Right forelimb (tissue), 1 donor: ENCODE data around the gene HK3.

Source experiments
- DNase-seq: peaks from one replicate; pipeline ENCODE4 v3.0.0-alpha.2; 2018

HK3 gene

DNA sequence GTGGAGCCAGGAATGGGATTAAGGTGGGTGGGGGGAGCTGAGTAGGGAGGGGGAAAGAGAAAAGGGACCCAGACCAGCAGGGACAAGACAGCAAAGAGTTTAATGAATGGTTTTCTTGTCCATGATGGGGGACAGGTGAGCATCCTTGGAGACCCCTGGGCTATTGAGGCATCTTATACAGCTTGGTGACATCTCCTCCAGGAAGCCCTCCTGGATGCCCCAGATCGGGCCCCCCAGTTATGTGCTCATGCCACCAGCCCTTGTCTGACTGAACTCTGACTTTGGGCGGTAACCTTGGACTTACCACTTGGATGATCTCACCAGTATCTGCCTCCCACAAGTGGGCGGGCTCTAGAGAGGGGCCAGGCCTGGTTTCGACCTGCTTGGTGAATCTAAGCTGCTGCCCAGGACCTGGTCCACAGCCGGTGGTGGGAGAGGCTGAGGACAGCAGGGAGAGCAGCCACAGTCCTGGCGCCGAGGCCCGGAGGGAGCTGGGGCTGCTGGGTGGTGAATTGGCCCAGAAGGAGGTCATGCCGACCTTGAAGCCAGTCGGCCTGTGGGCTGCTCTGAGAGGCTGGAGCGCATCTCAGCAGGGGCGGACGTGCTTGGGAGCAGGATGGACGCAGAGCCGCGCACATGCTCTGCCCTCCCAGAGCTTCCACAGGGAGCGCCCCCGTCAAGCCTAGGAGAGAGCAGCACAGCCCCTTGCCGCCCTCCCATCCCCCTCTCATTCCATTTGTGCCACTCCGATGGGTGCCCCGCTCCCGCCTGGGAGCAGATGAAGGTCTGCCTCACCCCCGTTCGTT lies 52.6 kb downstream of the HK3 start:
- DNase-seq = no peak

DNA sequence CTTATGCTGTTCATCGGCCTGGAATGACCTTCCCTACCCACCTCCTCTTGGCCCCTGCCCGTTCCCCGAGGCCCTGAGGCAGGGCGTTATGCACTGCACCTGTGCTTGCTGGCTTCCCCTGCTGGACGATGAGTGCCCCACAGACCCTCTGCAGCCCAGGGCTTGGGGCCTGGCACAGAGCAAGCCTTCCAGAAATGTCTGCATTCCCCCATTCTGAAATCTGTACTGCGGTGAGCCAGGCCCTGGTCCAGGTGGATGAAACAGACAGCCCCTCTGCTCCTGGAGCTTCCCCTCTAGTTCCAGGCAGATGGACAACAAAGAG lies 53.8 kb downstream of the HK3 start:
- DNase-seq = no peak

DNA sequence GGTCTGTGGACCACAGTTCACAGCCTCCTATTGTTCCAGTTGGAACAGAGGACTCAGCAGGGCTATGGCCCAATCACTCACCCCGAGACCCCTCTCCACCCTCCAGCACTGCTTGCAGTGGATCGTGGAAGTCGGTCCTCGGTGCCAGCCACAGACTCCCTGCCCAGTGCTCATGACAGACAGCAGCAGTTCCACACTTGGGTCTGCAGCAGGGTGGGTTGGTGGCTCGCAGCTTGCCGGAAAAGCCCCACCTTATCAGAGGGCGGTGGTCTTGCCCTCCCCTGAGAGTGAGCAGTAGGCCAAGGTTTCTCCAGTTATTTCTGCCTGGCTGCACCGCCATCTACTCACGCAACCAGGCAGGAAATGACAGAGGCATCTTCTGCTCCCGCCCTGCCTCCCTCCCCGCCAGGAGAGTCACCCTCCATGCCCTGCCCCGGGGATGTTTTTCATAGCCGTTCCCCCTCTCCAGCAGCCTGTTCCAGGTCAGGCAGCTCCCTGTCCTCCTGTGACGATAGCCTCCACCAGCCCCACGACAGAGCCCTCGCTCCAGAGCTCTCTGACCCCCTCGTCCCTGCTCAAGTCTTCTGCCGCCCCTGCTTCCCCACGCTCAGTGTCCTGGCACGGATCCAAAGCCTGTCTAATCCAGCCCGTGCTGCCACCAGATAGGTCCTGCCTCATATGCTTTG lies 54.3 kb downstream of the HK3 start:
- DNase-seq = no peak

- no peak for DNase-seq
Measured at GRCh38 chr5:176844281-176844680, 54.9 kb downstream of the HK3 start.

DNA sequence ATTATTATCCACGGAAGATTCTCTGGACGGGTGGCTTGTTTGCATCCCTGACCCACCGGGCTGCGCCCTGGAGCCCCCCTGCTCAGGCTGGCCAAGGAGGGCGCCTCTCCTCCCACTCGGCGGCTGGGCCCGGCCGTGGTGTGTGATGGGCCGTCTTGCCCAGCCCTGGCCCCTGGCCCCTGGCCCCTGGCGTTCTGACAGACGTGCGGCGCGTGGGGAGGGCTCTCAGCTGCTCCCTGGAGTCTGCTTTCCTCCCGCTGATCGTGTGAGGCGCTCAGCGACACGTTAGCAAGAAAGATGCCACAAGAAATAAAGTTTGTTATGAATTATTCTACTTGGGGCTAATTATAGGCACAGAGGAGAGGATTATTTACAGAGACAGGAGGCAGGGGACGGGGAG lies 55.5 kb downstream of the HK3 start:
- DNase-seq = no peak

DNA sequence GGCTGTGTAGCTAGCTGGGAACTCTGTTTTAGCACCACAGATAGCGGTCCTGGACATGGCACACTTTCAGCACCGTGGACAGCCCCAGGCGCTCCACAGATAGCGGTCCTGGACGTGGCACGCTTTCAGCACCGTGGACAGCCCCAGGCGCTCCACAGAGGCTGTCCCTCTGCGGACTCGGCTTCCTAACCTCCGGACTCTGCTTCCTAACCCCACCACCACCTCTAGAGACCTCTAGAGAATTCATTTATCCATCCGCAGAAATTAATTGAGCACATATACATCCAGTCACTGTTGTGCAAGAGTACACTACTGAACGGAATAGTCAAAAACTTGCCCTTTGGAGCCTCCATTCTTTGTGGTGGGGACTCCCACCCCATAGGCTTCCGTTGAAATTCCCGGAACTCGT lies 61.4 kb downstream of the HK3 start:
- DNase-seq = peak; percentile 92

- no peak for DNase-seq
Measured at GRCh38 chr5:176836811-176837706, 62.1 kb downstream of the HK3 start.

GRCh38 chr5:176835918-176836317 lies 63.2 kb downstream of the HK3 start:
- no peak for DNase-seq

- no peak for DNase-seq
Measured at GRCh38 chr5:176833286-176833685, 65.9 kb downstream of the HK3 start.

DNA sequence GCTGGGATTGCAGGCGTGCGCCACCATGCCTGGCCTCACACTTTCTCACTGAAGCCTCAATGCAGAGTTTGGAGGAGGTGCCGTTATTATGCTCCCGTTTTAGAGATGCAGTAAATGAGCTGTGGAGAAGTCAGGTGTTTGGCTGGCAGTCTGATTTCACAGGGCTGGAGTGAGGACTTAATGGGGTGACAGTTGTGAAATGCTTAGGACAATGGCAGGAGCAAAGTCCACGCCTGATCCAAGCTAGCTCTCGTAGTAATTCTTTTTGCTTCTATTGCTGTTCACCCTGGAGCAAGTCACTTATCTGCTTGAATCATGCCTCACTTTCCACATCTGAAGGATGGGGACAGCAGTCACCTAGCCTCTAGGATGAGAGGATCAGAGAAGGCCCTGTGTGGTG lies 67.0 kb downstream of the HK3 start:
- no peak for DNase-seq

- no peak for DNase-seq
Measured at GRCh38 chr5:176831425-176831824, 67.7 kb downstream of the HK3 start.

GRCh38 chr5:176830995-176831423 lies 68.1 kb downstream of the HK3 start:
- DNase-seq = no peak
